ENCODE data around the gene AFF3. TPM values are rescaled to one million over a fixed set of nuclear protein-coding genes. Genes with fewer than 3 reads are reported as not detected.

Gene AFF3, protein sequence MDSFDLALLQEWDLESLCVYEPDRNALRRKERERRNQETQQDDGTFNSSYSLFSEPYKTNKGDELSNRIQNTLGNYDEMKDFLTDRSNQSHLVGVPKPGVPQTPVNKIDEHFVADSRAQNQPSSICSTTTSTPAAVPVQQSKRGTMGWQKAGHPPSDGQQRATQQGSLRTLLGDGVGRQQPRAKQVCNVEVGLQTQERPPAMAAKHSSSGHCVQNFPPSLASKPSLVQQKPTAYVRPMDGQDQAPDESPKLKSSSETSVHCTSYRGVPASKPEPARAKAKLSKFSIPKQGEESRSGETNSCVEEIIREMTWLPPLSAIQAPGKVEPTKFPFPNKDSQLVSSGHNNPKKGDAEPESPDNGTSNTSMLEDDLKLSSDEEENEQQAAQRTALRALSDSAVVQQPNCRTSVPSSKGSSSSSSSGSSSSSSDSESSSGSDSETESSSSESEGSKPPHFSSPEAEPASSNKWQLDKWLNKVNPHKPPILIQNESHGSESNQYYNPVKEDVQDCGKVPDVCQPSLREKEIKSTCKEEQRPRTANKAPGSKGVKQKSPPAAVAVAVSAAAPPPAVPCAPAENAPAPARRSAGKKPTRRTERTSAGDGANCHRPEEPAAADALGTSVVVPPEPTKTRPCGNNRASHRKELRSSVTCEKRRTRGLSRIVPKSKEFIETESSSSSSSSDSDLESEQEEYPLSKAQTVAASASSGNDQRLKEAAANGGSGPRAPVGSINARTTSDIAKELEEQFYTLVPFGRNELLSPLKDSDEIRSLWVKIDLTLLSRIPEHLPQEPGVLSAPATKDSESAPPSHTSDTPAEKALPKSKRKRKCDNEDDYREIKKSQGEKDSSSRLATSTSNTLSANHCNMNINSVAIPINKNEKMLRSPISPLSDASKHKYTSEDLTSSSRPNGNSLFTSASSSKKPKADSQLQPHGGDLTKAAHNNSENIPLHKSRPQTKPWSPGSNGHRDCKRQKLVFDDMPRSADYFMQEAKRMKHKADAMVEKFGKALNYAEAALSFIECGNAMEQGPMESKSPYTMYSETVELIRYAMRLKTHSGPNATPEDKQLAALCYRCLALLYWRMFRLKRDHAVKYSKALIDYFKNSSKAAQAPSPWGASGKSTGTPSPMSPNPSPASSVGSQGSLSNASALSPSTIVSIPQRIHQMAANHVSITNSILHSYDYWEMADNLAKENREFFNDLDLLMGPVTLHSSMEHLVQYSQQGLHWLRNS (N-terminal part only)
- 7.6 TPM for total RNA-seq
- long read RNA-seq, partial matches to known transcripts, result 1 of 3 reads
- long read RNA-seq, other reads (novel, unspliced or antisense), result 2 of 3 reads

DNA sequence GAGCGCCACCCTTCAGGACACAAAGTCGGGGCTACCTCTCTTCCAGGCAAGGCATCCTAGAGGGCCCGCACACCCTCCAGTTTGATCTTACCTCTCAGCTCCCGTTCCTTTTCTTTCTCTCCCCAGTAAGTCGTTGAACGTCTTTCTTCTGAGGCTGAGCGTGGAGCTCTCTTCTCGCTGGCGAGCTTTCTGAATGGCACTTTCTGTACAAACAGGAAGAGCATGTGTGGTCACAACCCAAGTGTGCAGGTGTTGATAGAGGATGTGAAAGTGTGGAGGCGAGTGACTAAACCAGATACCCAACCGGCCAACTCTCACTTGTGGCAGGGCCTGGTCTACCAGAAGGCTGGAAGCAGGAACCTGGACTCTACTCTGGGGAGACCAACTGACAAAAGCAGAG lies at the start of gene AFF3:
Gene AFF3, minus strand, starts transcription at position 198 of the 400 bp plus-strand sequence. CDS start 38,136 bp downstream, outside the sequence.
- no peak for DNase-seq
- no peak for ATAC-seq (ENCODE audit: poor library complexity)
- intact Hi-C loops (cut with DNase I), result no loop called here

DNA sequence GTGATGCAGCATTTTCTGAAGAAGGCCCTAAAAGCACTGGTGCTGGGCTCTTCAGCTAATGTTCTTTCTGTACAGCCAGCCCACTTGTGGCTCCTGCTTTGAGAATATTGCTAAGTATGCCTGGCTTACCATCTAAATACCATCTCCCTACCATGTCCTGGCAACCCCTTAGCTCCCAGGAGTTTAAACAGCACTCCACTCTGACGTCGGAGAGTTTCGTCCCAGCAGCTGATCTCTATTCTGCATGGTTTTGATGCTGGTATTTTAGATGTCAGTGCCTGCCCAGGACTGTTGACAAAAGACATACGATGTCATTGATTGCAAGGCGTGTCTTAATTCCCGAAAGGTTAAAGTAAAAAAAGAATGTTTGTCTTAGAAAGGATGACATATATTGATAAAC lies 47.0 kb upstream of the AFF3 start:
- intact Hi-C loops (cut with DNase I), result no loop called here
- no peak for DNase-seq
- peak; percentile 55 for ATAC-seq (ENCODE audit: poor library complexity)

- intact Hi-C loops (cut with DNase I), result no loop called here
- ATAC-seq (ENCODE audit: poor library complexity), result no peak
- no peak for DNase-seq
These were observed 45.9 kb upstream of the AFF3 start for GRCh38 chr2:100188326-100188725.

- intact Hi-C loops (cut with DNase I), result no loop called here
- ATAC-seq (ENCODE audit: poor library complexity) (no peak), DNase-seq (no peak)
These were observed 43.7 kb upstream of the AFF3 start for GRCh38 chr2:100186126-100186525.

DNA sequence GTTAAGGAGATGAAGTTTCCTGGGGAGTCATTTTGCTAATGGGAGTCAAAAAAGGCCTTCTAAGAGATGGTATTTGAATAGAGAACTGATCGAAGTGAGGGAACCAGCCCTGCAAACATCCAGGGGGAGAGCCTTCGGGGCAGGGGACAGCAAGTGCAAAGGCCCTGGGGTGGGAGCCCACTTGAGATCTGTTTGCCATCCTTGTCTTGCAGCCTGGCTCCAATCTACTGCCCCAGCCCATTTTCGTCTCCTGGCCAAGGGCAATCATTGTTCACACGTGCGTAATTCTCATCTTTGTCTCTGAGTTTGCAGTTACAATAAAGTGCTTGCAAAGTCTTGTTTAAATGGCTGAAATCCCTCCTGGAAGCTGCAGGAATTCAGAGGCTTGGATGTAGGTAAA lies 43.1 kb upstream of the AFF3 start:
- ATAC-seq (ENCODE audit: poor library complexity) (no peak), DNase-seq (no peak)
- intact Hi-C loops (cut with DNase I), result no loop called here

DNA sequence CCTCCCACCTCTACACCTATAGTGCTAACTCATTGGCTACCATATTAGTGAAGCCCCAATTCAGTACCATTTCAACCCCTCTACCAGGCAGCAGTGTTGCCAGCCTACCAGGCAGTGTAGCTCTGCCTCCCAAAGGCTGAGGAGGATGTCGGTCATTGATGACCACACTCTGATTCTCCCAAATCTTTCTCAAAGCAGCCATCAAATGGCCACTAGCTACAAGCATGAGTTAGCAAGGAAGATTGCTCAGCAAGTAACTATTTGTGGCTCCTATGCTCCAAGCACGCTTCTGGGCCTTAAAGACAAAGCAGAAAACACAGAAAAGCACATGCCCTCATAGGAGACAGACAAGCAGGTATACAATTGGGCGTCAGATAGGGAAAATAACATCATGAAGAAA lies 42.7 kb upstream of the AFF3 start:
- no peak for ATAC-seq (ENCODE audit: poor library complexity)
- intact Hi-C loops (cut with DNase I), result no loop called here
- DNase-seq, result no peak

GRCh38 chr2:100184055-100184737 lies 41.8 kb upstream of the AFF3 start:
- DNase-seq, result no peak
- ATAC-seq (ENCODE audit: poor library complexity), result peak; percentile 7
- intact Hi-C loops (cut with DNase I), result no loop called here

DNA sequence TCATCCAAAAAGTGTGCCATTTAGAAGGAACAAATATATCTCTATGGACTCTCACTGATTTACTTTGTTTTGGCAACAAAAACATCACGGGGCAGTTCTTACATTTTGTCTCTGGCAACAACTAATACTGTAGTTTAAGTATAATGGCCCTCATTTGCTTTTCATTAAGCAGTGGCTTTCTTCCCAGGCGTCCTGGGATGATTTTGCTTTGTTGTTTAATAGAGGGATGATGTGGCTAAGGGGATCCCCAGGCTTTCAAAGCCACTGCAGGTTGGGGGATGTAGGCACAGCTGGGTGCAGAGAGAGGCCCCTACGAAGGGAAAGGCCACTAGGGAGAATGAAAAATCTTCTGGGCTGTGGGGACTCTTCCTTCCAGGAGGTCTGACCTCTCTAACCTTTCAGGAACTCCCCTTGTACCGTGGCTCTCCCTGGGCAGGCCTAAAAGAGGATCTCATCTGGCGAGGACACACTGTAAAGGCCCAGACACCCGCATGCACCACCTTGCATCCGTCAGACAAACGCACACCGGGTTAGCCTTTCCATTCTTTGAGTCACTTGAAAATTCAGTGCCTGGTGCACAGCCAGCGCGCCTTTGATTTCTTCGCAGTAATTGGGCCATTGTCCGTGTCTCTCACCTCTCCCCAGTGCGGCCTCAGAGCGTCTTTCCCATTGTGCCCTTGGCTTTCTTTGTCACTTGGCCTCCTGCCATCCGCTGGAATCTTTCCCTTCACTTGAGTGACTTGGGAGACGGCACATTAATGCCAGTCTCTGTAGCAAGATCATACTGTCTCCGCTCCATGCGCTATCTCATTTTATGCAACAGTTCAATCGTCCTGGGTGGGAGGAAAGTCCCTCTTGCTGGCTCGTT lies 40.3 kb upstream of the AFF3 start:
- DNase-seq (peak; percentile 78), ATAC-seq (ENCODE audit: poor library complexity) (peak; percentile 82)
- intact Hi-C loops (cut with DNase I), result no loop called here

DNA sequence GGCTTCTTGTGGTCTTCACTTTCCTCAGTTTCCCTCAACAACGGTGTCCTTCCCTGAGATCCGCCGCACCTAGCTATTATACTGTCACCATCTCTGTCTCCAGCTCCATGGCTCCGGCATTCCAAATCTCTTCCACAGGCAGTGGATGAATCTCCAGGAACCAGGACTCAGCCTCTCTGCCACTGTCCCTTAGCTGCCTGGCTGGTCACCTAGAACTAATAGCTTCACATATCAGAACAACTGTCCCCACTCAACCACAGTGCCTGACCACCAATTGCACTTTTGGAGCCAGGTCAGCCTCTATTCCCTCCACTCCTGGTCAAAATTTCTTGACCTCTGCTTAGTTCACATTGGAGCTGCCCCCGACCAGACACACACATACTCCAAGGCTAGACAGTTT lies 38.1 kb upstream of the AFF3 start:
- intact Hi-C loops (cut with DNase I), result no loop called here
- ATAC-seq (ENCODE audit: poor library complexity), result no peak
- DNase-seq, result no peak

GRCh38 chr2:100179806-100180205 lies 37.4 kb upstream of the AFF3 start:
- no peak for DNase-seq
- no peak for ATAC-seq (ENCODE audit: poor library complexity)
- intact Hi-C loops (cut with DNase I), result loop anchor here (10.0 kb wide), 1 partner anchor 65 kb away; no protein-coding TSS in a partner anchor

DNA sequence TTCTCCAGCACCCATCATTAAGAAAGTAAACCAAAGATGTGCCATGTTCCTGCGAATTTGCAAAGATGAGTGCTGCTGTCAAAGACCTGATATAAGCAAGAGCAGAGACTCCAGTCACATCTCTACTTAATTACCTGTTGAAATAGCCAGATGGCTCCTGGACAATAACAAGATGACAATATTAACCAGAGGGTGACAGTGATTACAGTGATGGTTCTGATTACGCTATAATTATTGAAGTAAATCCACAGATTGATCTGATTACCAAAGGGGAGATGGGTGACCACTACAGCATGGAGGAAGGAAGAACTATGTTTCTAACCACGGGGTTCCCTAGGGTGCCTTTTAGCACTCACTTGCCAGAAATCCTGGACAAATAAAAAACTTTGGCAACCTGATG lies 36.5 kb upstream of the AFF3 start:
- intact Hi-C loops (cut with DNase I), result loop anchor here (10.0 kb wide), 1 partner anchor 66 kb away; no protein-coding TSS in a partner anchor
- ATAC-seq (ENCODE audit: poor library complexity), result no peak

GRCh38 chr2:100178085-100178788 lies 35.8 kb upstream of the AFF3 start:
- ATAC-seq (ENCODE audit: poor library complexity), result no peak
- intact Hi-C loops (cut with DNase I), result loop anchor here (10.0 kb wide), 1 partner anchor 67 kb away; no protein-coding TSS in a partner anchor
- no peak for DNase-seq

More for the DNA sequence above, 36.5 kb upstream of the AFF3 start:
- no peak for DNase-seq

- DNase-seq (no peak), ATAC-seq (ENCODE audit: poor library complexity) (no peak)
- intact Hi-C loops (cut with DNase I), result loop anchor here (10.0 kb wide), 1 partner anchor 68 kb away; no protein-coding TSS in a partner anchor
These were observed 34.5 kb upstream of the AFF3 start for GRCh38 chr2:100176925-100177324.

DNA sequence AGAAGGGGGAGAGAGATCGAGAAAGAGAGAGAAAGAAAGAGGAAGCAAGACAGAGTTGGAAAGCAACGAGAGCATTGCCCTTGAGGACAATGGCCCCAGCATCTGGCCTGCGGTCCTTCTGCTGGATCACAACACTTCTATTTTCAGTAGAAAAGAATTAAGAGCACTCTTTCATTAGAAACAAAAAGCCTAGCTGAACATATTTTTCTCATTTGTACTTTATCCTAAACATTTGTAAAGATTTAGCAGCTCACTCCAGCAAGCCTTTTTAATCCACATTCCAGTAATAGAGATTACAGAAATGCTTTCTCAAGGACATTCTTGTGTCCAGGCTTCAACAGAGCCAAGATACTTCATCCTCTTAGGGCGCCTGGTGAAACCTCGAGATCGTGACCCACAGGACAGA lies 31.6 kb upstream of the AFF3 start:
- ATAC-seq (ENCODE audit: poor library complexity) (no peak), DNase-seq (no peak)
- intact Hi-C loops (cut with DNase I), result loop anchor here (10.0 kb wide), 1 partner anchor 71 kb away; no protein-coding TSS in a partner anchor

GRCh38 chr2:100166701-100167100 lies 24.3 kb upstream of the AFF3 start:
- no peak for DNase-seq
- intact Hi-C loops (cut with DNase I), result no loop called here
- ATAC-seq (ENCODE audit: poor library complexity), result no peak

DNA sequence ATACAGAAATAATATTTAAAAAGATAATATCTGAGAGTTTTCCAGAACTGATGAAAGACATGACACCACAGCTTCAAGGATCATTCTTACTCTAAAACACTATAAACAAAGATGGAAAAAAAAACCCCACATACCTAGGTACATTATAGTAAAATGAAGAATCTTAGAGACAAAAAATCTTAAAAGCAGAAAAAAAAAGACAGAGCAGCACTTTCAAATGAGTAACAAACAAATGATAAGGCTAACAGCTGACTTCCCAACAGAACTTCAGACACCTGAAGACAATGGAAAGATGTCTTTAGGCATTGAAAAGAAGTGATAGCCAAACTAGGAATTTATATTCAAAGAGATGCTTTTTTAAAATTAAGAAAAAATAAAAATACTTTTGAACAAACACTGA lies 21.2 kb upstream of the AFF3 start:
- DNase-seq, result no peak
- intact Hi-C loops (cut with DNase I), result no loop called here
- ATAC-seq (ENCODE audit: poor library complexity), result no peak

Data from Right ventricle myocardium superior (tissue), 1 donor.